Measurements from ENCODE around the gene CRADD. TPM values are rescaled to one million over a fixed set of nuclear protein-coding genes. Genes with fewer than 3 reads are reported as not detected.
"Not testable (repeated sequence)": the region's sequence is repeated elsewhere in the genome, so short reads cannot be mapped to it uniquely, and the experiment has no call there.

CRADD gene
- total and polyA plus RNA-seq, 10 of the 15 experiments (the other 5 are each of a cell fraction or from before 2014, with no cell fraction given), result 7.6 to 15.5 (median 11.7) TPM

DNA sequence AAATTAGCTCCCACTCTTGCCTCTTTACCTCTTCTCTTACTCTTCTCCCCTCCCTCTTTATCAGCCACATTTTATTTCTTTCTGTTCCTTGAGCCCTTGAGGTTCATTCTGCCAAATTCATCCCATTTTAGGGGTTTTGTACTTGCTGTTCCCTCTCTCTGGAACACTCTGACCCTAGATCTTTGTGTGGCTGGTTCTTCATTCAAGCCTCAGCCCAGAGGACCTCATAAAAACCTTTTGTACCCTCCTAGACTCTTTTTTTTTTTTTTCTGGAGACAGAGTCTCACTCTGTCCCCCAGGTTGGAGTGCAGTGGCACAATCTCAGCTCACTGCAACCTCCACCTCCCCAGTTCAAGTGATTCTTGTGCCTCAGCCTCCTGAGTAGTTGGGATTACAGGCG is 34.3 kb downstream of the CRADD start:
- H3K79me2 ChIP-seq (ENCODE audit: control insufficient read depth, insufficient read depth, low read length); H3K36me3 ChIP-seq (ENCODE audit: control insufficient read depth in 2 of 2, insufficient read depth in 2 of 2, low read length in 1 of 2); POLR2A ChIA-PET; DNase-seq (ENCODE audit: low read depth, low spot score); H3K9me3 ChIP-seq (replicated peaks; ENCODE audit: control insufficient read depth, insufficient read depth, low read length); RAD21 ChIA-PET (ENCODE audit: unreplicated experiment); H3K9ac ChIP-seq (ENCODE audit: control insufficient read depth, insufficient read depth, low read length); H3K4me3 ChIP-seq; H3K27me3 ChIP-seq (replicated peaks in 1 of 2; ENCODE audit: control insufficient read depth in 2 of 2, insufficient read depth in 2 of 2, low read length in 1 of 2); BruUV-seq (replicated peaks); in situ Hi-C loops (cut with MboI); H3K4me1 ChIP-seq (ENCODE audit: control insufficient read depth, insufficient read depth, low read length); CTCF ChIA-PET; ATAC-seq; H4K20me1 ChIP-seq (ENCODE audit: control insufficient read depth, insufficient read depth); FAIRE-seq; H2AFZ ChIP-seq (ENCODE audit: control insufficient read depth, low read depth, low read length); H3K4me2 ChIP-seq (ENCODE audit: control insufficient read depth, insufficient read depth); H3K27ac ChIP-seq (ENCODE audit: control insufficient read depth, insufficient read depth); intact Hi-C loops (cut with micrococcal nuclease; ENCODE audit: unreplicated experiment): not testable (repeated sequence)
- SMC1A ChIA-PET (ENCODE audit: uncharacterized antibody, unreplicated experiment), result interaction anchor here (1.7 kb wide), 1 partner anchor 30 kb away, joined by 3 read pairs; no protein-coding TSS in a partner anchor
- 89% methylated on average over 1 of the region's 1 CpG for WGBS (ENCODE audit: insufficient coverage, insufficient replicate concordance, low lambda C conversion rate, missing lambda C conversion rate)

DNA sequence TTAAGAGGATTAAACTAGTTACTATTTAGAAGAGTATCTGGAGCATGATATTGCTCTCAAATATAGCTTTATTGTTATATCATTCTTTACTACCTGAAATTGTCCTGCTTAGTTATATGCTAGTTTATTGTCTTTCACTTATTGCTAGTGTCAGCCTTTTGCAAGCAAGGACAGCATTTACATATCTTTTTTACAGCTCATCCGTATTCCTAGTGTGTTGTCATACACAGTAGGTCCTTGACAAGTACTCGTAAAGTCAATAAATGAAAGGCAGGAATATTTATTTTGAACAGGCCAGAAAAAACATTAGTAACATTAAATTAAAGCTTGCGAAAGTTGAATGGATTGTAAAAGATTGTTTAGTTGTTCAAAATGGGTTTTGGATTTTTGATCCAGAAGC is 35.0 kb downstream of the CRADD start:
- no peak overlapping the region for H2AFZ ChIP-seq (ENCODE audit: control insufficient read depth, low read depth, low read length)
- no peaks in the 10 kb centered on the region for H3K36me3 ChIP-seq (ENCODE audit: control insufficient read depth in 2 of 2, insufficient read depth in 2 of 2, low read length in 1 of 2)
- BruUV-seq (replicated peaks), result no TSS peak
- H3K27ac ChIP-seq (ENCODE audit: control insufficient read depth, insufficient read depth), result no peak overlapping the region
- H3K79me2 ChIP-seq (ENCODE audit: control insufficient read depth, insufficient read depth, low read length), result no peaks in the 10 kb centered on the region
- no peak overlapping the region for H3K4me2 ChIP-seq (ENCODE audit: control insufficient read depth, insufficient read depth)
- no peak for ATAC-seq
- H3K9me3 ChIP-seq (replicated peaks; ENCODE audit: control insufficient read depth, insufficient read depth, low read length), result peaks cover 7% of the 10 kb centered on the region
- no peaks in the 10 kb centered on the region for H4K20me1 ChIP-seq (ENCODE audit: control insufficient read depth, insufficient read depth)
- in situ Hi-C loops (cut with MboI), result no loop called here
- WGBS (ENCODE audit: insufficient coverage, insufficient replicate concordance, low lambda C conversion rate, missing lambda C conversion rate), result 74% methylated on average over 3 of the region's 3 CpGs
- DNase-seq (ENCODE audit: low read depth, low spot score), result no peak
- H3K4me3 ChIP-seq, result no peak overlapping the region
- intact Hi-C loops (cut with micrococcal nuclease; ENCODE audit: unreplicated experiment), result no loop called here
- ChIA-PET POLR2A (interaction anchor here (0.8 kb wide), 1 partner anchor 58 kb away, joined by 3 read pairs; no protein-coding TSS in a partner anchor), SMC1A (ENCODE audit: uncharacterized antibody, unreplicated experiment) (interaction anchor here (1.8 kb wide), 1 partner anchor 54 kb away, joined by 5 read pairs; no protein-coding TSS in a partner anchor), RAD21 (ENCODE audit: unreplicated experiment) (no interaction called here), CTCF (no interaction called here)
- no peak for FAIRE-seq
- H3K27me3 ChIP-seq (replicated peaks in 1 of 2; ENCODE audit: control insufficient read depth in 2 of 2, insufficient read depth in 2 of 2, low read length in 1 of 2), result no peaks in the 10 kb centered on the region
- H3K9ac ChIP-seq (ENCODE audit: control insufficient read depth, insufficient read depth, low read length), result no peak overlapping the region
- no peaks in the 10 kb centered on the region for H3K4me1 ChIP-seq (ENCODE audit: control insufficient read depth, insufficient read depth, low read length)
- no peak for TF ChIP-seq BHLHE40 (IDR thresholded peaks at IDR 0.05; ENCODE audit: borderline replicate concordance in 1 of 2, low read depth in 2 of 2, low read length in 1 of 2)
- TF ChIP-seq RBBP5 (conservative IDR thresholded peaks at IDR 0.05), result no peak
- TF ChIP-seq E4F1 (IDR thresholded peaks at IDR 0.05; ENCODE audit: borderline replicate concordance, partially characterized antibody), result no peak
- no peak for TF ChIP-seq KDM1A (IDR thresholded peaks at IDR 0.05; ENCODE audit: borderline replicate concordance)
- TF ChIP-seq NFIC (IDR thresholded peaks at IDR 0.05; ENCODE audit: low read depth, low read length), result no peak
- TF ChIP-seq MEF2B (IDR thresholded peaks at IDR 0.05; ENCODE audit: partially characterized antibody, poor library complexity, severe bottlenecking), result no peak
- TF ChIP-seq, protein P1, sequence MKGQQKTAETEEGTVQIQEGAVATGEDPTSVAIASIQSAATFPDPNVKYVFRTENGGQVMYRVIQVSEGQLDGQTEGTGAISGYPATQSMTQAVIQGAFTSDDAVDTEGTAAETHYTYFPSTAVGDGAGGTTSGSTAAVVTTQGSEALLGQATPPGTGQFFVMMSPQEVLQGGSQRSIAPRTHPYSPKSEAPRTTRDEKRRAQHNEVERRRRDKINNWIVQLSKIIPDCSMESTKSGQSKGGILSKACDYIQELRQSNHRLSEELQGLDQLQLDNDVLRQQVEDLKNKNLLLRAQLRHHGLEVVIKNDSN (IDR thresholded peaks at IDR 0.05; ENCODE audit: borderline replicate concordance, extremely low read length, insufficient read depth, low read depth, low read length), result no peak
- no peak for TF ChIP-seq CHD1 (IDR thresholded peaks at IDR 0.05; ENCODE audit: low read depth, low read length)
- TF ChIP-seq, protein P2, sequence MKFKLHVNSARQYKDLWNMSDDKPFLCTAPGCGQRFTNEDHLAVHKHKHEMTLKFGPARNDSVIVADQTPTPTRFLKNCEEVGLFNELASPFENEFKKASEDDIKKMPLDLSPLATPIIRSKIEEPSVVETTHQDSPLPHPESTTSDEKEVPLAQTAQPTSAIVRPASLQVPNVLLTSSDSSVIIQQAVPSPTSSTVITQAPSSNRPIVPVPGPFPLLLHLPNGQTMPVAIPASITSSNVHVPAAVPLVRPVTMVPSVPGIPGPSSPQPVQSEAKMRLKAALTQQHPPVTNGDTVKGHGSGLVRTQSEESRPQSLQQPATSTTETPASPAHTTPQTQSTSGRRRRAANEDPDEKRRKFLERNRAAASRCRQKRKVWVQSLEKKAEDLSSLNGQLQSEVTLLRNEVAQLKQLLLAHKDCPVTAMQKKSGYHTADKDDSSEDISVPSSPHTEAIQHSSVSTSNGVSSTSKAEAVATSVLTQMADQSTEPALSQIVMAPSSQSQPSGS (IDR thresholded peaks at IDR 0.05; ENCODE audit: low read length), result no peak
- TF ChIP-seq PAX8 (IDR thresholded peaks at IDR 0.05), result no peak
- no peak for TF ChIP-seq MYB (IDR thresholded peaks at IDR 0.05; ENCODE audit: borderline replicate concordance, low read depth, low read length)
- no peak for TF ChIP-seq CEBPB (IDR thresholded peaks at IDR 0.05; ENCODE audit: borderline replicate concordance in 1 of 2, low read depth in 2 of 2, low read length in 2 of 2)
- TF ChIP-seq CREB1 (IDR thresholded peaks at IDR 0.05; ENCODE audit: low read depth), result no peak

Measured in GM12878 (cell line).